Limb (tissue), 2 donors: ENCODE measurements around the gene BAHD1.
"Not testable (repeated sequence)": the region's sequence is repeated elsewhere in the genome, so short reads cannot be mapped to it uniquely, and the experiment has no call there.

Experiments used
- DNase-seq, 2 donors: peaks; one replicate each; pipeline ENCODE4 v3.0.0-alpha.2; 2016; ENCODE audit errors: extremely low spot score in 2 of 2

Gene BAHD1

DNA sequence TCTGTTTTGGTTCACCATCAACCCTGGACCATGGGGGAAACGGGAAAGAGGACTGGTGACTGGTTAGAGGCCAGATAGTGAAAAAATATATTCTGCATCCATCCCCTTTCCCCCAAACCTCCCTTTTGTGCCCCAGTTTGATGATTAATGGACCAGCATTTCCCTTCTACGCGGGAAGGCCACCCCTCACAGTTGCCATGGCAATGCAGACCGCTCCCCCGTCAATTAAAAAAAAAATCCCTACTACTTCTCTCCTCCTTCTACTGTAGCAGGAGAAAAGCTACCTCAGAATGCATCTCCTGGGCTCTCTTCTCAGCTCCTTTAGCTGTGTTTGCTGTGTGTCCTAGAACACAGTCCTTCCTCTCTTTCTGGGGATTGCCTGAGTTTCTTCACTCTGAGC lies 4.0 kb downstream of the BAHD1 start:
- no peak for DNase-seq

DNA sequence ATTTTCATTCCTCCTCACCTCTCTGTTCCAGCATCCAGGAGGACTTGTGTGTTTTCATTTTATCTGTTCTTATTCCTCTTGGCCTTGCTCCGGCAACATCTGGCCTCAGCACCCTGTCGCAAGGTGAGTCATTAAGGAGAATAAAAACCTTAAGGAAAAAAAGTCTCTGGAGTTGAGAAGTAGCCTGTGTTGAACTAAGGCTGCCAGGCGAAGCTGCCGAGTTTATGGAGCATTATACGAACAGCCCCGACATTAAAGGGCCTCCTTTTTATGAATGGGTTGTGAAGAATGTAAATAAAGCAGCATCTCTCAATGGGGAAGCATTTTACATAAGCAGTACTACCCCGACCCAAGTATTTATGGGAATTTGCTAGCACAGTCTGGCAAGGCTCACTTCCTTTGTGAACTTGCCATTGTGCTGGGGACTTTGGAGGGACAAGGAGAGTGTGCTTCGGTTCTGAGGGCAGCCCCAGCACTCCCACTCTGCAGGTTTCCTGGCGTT lies 4.7 kb downstream of the BAHD1 start:
- DNase-seq = no peak

DNA sequence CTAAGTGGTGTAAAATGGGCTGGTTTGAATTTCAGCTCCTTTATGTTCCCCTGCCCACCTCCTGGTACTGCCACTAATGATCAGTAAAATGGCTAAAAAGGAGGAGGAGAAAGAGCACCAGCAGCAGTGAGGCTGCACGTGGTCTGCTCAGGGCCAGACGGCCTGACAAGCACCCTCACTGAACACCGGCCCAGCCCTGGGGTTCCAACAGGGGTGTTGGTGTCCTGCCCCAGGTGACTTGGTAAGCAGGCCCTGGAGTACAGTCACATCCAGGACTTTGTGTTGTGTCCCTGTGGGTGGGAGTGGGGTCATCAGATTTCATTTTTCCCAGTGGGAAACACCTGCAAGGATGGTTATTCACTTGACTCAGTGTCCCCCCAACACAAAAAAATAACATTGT lies 5.4 kb downstream of the BAHD1 start:
- no peak for DNase-seq

DNA sequence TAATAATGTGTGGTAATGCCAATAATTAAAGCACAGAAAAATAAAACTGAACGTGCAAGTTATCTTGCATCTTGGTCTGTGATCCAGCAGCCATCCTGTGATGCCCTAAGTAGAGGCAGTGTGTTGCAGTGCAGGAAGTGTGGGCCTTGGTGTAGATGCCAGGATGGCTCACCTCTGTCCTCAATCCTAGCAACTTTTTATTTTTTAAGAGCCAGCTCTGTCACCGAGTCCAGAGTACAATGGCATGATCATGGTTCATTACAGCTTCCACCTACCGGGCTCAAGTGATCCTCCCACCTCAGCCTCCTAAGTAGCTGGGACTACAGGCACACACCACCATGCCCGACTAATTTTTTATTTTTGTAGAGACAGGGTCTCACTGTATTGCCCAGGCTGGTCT lies 7.6 kb downstream of the BAHD1 start:
- no peak for DNase-seq

DNA sequence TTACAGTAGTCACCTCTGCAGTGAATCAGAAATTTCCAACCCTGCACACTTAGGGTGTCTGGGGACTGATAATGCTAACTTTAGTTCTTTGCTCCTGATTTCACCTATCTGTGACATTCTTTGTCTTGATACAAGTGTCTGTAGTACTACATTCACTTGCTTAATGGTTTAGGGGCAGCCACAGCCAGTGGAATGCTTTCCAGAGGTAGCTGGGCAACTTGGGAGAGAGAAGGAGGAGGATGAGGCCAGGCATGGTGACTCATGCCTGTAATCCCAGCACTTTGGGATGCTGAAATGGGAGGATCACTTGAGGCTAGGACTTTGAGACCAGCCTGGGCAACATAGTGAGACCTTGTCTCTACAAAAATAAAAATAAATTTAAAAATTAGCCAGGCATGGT lies 8.5 kb downstream of the BAHD1 start:
- DNase-seq = no peak

DNA sequence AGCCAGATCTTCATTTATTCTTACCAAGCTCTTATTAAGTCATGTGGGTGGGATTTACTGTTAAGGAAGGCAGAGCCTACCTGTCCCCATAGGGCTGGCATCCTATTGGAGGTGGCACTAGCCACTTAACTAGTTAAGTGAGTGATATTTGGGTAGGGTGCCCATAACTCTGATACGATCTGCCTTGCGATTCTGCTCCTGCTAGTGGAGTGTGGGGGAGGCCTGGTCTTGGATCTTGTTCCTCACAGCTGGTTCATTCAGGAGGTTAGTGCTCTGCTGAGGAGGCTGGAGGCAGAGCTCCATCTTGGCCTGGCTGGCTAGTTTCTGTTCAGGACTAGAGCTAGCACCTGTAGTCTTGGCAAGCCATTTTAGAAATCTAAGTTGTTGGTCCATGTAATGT lies 9.3 kb downstream of the BAHD1 start:
- no peak for DNase-seq

DNA sequence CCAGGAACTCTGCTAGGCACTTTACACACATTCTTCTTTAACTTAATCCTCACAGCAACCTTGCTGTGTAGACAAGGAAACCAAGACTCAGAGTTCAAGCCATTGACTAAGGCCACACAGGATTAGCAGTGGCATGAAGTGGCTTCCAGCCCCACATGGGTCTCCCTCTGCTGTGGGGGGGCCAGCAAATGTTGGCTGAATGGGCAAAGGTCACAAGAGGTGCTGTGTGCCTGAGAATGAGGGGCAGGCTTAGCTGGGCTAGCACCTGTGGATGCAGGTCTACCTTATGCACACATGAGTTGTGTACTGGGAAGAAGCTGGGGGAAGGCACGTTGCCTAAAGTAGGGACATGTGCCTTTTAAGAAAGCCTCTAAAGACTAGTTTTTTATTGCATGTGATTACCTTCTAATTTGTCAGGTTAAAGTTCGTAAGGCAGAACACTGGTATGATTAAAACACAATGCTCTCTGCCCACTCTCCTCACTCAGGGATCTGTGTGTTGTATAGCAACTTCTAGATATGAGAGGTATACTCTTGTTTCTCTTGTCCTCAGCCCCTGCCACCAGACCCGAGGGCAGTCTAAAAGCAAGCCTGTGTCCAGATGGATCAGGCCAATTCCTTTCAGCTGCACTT lies 10.9 kb downstream of the BAHD1 start:
- DNase-seq = no peak

DNA sequence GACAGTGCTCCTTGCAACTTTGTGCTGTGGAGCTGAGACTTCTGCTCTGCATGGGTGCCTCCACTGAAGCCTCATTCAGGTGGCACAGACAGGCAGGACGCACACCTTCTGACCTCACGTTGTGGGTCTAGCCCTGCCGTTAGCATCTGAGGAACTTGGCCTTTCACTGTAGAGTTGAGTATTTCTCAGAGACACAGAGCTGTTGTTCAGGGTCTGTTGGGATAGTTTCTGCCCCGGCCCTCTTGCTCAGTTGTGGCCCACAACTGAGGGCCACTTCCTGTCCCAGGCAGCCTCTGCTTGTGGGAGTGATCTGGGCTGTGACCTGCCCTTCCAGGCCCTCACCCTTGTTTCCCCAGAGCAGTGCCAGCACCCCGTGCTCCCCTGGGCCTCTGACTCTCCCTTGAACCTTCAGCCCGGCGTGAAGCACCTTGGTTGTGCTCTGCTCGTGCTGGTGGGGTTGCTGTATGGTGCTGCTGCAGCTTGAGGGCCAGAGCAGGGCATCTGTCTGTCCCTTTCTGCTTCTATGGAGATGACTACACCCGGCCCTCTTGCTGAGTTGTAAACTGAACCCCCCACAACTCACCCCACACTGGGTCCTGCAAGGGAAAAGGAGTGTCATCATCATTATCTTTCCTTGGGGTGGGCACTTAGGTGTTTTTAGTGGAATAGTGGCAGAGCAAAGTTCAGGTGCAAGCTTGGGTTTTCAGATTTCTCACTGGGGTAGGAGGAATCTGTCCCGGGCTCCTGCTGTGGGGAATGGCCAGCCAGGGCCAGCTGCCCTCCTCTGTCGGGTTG lies 11.7 kb downstream of the BAHD1 start:
- no peak for DNase-seq

DNA sequence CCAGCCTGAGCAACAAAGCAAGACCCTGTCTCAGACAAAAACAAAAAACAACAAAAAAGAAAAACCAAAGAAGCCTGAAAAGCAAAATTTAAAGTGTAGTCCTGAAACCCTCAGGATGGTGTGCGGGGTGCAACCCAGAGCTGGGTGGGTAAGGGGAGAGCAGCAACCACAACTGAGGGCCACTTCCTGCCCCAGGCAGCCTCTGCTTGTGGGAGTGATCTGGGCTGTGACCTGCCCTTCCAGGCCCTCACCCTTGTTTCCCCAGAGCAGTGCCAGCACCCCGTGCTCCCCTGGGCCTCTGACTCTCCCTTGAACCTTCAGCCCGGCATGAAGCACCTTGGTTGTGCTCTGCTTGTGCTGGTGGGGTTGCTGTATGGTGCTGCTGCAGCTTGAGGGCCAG lies 13.2 kb downstream of the BAHD1 start:
- DNase-seq = not testable (repeated sequence)

DNA sequence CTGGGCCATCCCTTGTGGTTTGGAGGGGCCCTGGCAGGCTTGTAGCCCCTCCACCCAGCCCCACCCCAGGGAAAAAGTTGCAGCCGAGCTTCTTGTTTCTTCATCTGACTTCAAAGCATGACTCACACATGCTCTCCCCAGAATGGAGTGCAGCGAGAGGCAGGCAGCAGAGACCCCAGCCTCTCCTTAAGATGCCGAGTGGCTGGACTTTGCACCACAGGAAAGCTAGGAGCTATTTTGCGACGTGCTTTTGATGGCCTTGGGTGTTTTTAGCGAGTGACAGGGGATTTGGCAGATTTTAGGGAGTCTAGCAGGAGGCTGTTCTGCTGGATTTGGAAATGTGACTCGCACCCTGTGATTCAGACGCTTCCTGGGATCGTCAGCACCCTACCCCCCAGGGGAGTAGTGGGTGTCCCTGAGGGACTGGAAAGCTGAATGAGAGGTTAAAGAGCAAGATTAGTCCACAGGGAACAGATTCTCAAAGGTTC lies 14.2 kb downstream of the BAHD1 start:
- DNase-seq = no peak

DNA sequence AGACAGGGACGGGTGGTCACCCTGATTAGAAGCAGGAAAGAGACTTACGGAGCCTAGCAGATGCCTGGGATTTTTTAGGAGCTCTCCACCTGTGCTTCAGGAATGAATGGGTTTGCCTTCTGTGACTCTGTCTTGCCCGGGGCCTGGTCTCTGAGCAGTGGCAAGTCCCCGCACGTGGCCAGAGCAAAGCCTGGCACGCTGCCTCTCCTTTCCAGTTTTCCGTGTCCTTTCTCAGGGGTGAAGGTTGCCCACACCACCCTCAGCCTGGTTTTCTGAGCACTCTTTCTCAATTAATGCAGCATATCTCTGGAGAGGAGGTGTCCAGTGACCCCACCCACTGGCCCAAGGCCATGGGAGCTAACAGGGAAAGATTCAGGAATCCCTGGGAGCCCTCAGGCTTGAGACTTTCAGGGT lies 15.6 kb downstream of the BAHD1 start:
- DNase-seq = no peak

DNA sequence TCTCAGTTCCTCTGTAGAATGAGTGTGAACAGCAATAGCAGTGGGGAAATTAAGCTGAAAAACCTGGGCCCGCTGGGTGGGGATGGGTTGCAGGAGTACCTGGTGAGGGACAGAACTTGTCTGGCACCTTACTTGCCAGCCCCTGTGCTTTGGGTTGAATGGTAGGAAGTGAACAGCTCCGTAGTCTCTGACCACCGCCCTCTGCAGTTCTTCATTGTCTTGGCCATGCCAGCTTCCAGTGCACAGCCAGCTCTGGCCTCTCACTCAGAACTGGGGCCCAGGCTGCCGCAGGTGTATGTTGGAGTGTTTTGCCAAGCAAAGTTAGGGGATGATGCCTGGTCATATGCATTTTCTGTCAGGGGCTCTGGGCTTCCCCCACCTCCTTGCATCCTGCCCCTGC lies 16.0 kb downstream of the BAHD1 start:
- no peak for DNase-seq

DNA sequence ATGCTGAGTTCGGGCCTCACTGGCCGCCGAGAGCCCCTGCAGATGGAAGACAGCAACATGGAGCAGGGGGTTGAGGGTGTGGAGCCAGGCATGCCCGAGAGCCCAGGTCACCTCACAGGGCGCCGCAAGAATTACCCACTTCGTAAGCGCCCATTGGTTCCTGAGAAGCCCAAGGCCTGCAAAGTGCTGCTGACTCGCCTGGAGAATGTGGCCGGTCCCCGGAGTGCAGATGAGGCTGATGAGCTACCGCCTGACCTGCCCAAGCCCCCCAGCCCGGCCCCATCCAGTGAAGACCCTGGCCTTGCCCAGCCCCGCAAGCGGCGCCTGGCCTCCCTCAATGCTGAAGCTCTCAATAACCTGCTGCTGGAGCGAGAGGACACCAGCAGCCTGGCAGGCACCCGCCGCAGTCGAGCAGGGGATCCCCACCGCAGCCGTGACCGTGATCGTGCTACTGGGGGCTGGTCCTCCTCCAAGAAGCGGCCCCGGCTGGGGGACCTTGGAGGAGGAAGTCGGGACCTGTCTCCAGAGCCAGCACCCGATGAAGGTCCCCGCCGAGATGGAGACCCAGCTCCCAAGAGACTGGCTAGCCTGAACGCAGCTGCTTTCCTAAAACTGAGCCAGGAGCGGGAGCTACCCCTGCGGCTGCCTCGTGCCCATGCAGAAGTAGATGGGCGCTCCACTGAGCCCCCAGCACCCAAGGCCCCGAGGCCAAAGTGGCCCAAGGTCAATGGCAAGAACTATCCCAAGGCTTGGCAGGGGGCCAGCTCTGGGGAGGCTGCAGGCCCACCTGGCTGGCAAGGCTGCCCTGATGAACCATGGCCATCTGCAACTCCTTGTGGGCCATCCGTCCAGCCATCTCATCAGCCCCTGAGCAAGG lies 18.0 kb downstream of the BAHD1 start:
- DNase-seq = no peak

DNA sequence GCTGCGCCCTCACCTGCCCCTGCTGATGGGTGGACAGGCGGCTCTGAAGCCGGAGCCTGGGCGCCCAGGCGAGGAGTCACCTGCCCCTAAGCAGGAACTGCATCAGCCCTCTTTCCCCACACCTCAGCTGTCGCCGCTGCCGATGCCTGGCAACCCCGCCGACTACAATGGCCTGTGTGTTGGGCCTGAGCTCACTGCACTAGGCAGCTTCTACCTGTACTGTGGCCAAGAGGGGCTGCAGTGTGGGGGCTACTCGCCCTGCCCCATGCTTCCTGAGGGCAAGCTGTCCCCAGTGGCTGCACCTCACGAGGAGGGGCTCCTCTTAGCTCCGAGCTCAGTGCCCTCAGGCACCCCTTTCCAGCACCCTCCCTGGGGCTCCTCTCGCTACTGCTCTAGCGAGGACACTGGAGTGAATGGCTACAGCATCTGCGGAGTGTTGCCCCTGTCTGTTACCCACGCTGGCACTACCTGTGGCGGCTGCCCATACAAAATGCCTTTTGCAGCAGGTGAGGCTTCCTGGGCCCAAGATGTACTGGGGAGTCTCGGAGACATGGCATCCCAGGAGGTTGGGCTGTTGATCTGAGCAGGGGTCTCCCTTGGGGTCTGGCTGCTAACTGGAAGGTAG lies 18.8 kb downstream of the BAHD1 start:
- DNase-seq = no peak

DNA sequence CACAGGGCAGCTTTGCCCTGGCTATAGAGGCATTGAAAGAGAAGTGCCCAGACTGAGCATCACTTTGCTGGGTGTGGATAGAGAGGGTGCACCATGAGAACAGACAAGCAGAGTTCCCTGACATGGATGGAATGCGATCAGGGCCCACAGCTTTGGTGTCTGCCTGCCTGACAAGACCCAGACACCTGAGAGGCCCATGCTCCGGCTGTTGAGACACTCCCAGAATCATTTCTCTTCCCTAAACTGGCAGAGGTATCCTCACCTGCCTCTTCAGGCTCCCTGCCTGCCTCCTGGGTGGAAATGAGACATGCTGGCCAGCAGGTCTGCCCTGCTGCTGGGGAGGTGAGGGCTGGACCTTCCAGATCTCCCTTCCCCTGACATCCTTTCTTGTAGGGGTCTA lies 19.7 kb downstream of the BAHD1 start:
- DNase-seq = no peak

DNA sequence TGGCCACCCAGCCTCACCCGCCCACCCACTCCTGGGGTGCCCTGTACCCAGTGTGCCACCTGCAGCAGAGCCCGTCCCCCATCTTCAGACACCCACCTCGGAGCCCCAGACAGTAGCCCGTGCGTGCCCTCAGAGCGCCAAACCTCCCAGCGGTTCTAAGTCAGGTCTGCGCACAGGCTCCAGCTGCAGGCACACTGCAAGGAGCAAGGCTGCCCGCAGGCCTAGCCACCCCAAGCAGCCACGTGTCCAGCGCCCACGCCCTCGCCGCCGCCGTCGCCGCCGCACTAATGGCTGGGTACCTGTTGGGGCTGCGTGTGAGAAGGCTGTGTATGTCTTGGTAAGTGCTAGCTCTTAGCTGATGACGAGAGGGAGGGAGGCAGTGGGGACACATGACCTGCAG lies 21.2 kb downstream of the BAHD1 start:
- no peak for DNase-seq

DNA sequence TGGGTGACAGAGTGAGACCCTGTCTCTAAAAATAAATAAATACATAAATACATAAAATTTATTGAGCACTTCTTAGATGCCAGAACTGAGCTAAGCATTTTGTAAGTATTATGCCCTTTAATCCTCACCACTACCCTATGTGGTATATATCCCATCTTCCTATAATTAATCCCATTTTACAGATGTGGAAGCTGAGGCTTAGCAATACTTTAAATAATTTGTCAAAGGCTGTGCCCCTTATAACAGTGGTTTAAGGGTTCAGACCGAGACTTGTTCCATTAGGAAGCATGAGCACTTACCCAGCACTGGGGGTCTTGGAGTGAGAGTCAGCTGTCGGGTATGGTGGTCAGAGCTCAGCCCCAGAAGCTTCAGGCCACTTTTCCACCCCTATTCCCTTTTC lies 22.5 kb downstream of the BAHD1 start:
- no peak for DNase-seq

DNA sequence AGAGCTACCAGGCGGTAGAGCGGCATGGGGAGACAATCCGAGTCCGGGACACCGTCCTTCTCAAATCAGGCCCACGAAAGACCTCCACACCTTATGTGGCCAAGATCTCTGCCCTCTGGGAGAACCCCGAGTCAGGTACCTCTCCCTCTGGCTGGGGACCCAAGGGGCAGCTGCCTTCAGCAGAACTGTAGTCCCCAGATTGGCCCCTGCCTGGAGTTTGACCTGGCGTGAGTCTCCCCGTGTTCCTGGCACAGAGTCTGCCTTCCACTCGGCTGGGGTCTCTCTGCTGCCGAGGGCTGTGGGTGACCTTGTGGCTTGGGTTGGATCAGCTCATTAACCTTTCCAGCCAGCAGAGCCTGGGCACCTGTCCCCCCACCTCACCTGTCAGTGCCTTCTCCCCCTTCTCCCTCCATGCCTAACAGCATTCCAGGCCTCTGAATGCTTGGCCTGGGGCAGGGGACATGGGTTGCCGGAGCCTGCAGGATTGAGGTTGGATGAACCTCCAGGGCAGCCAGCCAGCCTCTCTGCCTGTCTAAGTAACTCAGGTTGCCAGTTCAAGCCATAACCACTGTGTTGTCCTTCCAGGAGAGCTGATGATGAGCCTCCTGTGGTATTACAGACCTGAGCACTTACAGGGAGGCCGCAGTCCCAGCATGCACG lies 23.3 kb downstream of the BAHD1 start:
- no peak for DNase-seq

DNA sequence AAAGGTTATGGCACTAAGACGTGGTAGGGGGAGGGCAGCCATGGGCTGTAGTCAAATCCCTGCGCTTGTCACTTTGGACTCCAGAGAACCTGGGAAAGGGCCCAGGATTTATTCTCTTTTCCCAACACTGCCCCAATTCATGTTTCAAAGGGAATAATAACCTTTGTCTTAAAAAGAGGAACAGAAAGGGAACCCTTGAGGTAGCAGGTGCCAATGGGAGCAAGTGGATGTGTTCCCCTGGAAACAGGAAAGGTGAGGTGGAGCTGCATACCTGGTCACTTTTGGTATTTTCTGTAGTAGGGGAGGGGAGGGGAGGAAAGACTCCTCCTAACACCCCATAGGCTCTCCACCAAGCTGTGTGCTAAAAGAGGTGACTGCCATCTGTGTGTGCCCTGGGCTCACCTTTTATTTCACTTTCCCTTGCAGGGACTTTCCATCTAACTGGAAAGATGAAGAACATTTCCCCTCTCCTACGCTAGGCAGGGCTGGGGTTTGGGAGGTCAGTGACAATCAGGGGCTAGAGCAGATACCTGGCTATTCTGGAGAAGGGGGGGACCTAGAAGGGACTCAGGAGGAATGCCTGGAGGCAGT lies 23.9 kb downstream of the BAHD1 start:
- no peak for DNase-seq

DNA sequence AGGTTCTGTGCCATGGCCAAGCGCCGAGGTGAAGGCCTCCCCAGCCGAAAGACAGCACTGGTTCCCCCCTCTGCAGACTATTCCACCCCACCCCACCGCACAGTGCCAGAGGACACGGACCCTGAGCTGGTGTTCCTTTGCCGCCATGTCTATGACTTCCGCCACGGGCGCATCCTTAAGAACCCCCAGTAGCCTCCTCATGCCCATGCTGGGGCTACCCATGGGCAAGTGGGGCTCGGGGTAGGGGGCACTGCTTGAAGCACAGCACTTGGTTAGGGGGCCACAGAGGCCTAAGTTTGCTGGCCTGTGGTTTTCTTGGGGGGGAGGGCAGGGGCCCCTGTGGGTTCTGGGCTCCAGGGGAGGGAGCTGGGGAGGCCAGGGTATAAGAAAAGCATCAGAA lies 25.2 kb downstream of the BAHD1 start:
- DNase-seq = no peak
